Middle frontal gyrus (tissue), 1 donor: ENCODE measurements around the gene MPC1.
"Not testable (repeated sequence)": the region's sequence is repeated elsewhere in the genome, so short reads cannot be mapped to it uniquely, and the experiment has no call there.

Experiments
- DNase-seq: peaks from one replicate; pipeline ENCODE4 v3.0.0-alpha.2; 2015; ENCODE audit warnings: low spot score; ENCODE audit errors: extremely low spot score

Gene MPC1

GRCh38 chr6:166381733-166382499 is 824 bp downstream of the MPC1 start:
- DNase-seq, result no peak

- no peak for DNase-seq
Observed at GRCh38 chr6:166381381-166381732, 1.4 kb downstream of the MPC1 start.

GRCh38 chr6:166379800-166380199 is 2.9 kb downstream of the MPC1 start:
- no peak for DNase-seq

GRCh38 chr6:166379103-166379586 is 3.6 kb downstream of the MPC1 start:
- DNase-seq, result no peak

GRCh38 chr6:166377721-166378120 is 5.0 kb downstream of the MPC1 start:
- DNase-seq, result no peak

GRCh38 chr6:166375013-166375412 is 7.7 kb downstream of the MPC1 start:
- no peak for DNase-seq

- DNase-seq, result no peak
Observed at GRCh38 chr6:166370489-166370888, 12.3 kb downstream of the MPC1 start.

- DNase-seq, result no peak
Observed at GRCh38 chr6:166369782-166370181, 13.0 kb downstream of the MPC1 start.

- DNase-seq, result no peak
Observed at GRCh38 chr6:166366921-166367320, 15.8 kb downstream of the MPC1 start.

GRCh38 chr6:166365806-166366205 is 16.9 kb downstream of the MPC1 start:
- no peak for DNase-seq

GRCh38 chr6:166365221-166365620 is 17.5 kb downstream of the MPC1 start:
- peak; percentile 29 for DNase-seq

- DNase-seq, result no peak
Observed at GRCh38 chr6:166364456-166364855, 18.3 kb downstream of the MPC1 start.

GRCh38 chr6:166362427-166362826 is 20.3 kb downstream of the MPC1 start:
- DNase-seq, result not testable (repeated sequence)

GRCh38 chr6:166361077-166361429 is 21.7 kb downstream of the MPC1 start:
- DNase-seq, result no peak

GRCh38 chr6:166360243-166361076 is 22.3 kb downstream of the MPC1 start:
- no peak for DNase-seq

GRCh38 chr6:166355552-166355951 is 27.2 kb downstream of the MPC1 start:
- DNase-seq, result no peak

GRCh38 chr6:166354965-166355364 is 27.8 kb downstream of the MPC1 start:
- no peak for DNase-seq

- no peak for DNase-seq
Observed at GRCh38 chr6:166354143-166354542, 28.6 kb downstream of the MPC1 start.

- no peak for DNase-seq
Observed at GRCh38 chr6:166353507-166353906, 29.2 kb downstream of the MPC1 start.

GRCh38 chr6:166352923-166353322 is 29.8 kb downstream of the MPC1 start:
- no peak for DNase-seq

- DNase-seq, result no peak
Observed at GRCh38 chr6:166351715-166352285, 30.9 kb downstream of the MPC1 start.

- DNase-seq, result no peak
Observed at GRCh38 chr6:166348305-166348949, 34.3 kb downstream of the MPC1 start.
